Measurements from ENCODE around the gene SH3D19. TPM values are rescaled to one million over a fixed set of nuclear protein-coding genes. Genes with fewer than 3 reads are reported as not detected.

SH3D19 gene
- total RNA-seq, 1 donor from 2014 or later = 121 TPM

GRCh38 chr4:151344948-151345347 lies 19.5 kb upstream of the SH3D19 start:
- DNase-seq = no peak
- TF ChIP-seq, protein P1, sequence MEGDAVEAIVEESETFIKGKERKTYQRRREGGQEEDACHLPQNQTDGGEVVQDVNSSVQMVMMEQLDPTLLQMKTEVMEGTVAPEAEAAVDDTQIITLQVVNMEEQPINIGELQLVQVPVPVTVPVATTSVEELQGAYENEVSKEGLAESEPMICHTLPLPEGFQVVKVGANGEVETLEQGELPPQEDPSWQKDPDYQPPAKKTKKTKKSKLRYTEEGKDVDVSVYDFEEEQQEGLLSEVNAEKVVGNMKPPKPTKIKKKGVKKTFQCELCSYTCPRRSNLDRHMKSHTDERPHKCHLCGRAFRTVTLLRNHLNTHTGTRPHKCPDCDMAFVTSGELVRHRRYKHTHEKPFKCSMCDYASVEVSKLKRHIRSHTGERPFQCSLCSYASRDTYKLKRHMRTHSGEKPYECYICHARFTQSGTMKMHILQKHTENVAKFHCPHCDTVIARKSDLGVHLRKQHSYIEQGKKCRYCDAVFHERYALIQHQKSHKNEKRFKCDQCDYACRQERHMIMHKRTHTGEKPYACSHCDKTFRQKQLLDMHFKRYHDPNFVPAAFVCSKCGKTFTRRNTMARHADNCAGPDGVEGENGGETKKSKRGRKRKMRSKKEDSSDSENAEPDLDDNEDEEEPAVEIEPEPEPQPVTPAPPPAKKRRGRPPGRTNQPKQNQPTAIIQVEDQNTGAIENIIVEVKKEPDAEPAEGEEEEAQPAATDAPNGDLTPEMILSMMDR (IDR thresholded peaks at IDR 0.05; ENCODE audit: borderline replicate concordance) = no peak
- Histone ChIP-seq H3K4me1 (no peaks in the 10 kb centered on the region), H3K9me3 (replicated peaks) (no peaks in the 10 kb centered on the region), H3K27me3 (ENCODE audit: low read depth) (no peaks in the 10 kb centered on the region), H3K4me3 (no peak overlapping the region), H3K36me3 (no peaks in the 10 kb centered on the region), H3K27ac (replicated peaks) (no peak overlapping the region)
- intact Hi-C loops (cut with micrococcal nuclease) = no loop called here

- no peak for DNase-seq
- TF ChIP-seq, protein P1 (IDR thresholded peaks at IDR 0.05; ENCODE audit: borderline replicate concordance) = no peak
- Histone ChIP-seq H3K36me3 (no peaks in the 10 kb centered on the region), H3K4me1 (no peaks in the 10 kb centered on the region), H3K27me3 (ENCODE audit: low read depth) (no peaks in the 10 kb centered on the region), H3K4me3 (no peak overlapping the region), H3K9me3 (replicated peaks) (no peaks in the 10 kb centered on the region), H3K27ac (replicated peaks) (no peak overlapping the region)
- intact Hi-C loops (cut with micrococcal nuclease) = no loop called here
These were observed 15.5 kb upstream of the SH3D19 start for GRCh38 chr4:151340751-151341385.

DNA sequence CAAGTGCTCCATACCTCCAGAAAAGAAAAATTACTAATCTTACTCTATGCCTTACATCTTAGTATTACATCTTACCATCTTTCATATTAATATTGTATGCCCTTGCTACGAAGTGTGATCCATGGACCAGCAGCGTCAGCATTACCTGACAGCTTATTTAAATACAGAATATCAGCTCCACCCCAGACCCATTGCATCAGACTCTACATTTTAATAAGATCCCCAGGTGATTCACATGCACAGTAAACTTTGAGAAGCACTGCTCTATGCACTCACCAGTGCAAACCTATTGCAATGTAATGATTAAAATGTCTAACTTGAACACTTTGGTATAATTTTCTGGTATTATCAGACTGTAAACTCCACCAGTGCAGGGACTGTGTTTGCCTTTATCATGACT lies 14.1 kb upstream of the SH3D19 start:
- no peaks in the 10 kb centered on the region for H3K36me3 ChIP-seq
- no peaks in the 10 kb centered on the region for H3K27me3 ChIP-seq (ENCODE audit: low read depth)
- H3K4me1 ChIP-seq = no peaks in the 10 kb centered on the region
- H3K9me3 ChIP-seq (replicated peaks) = no peaks in the 10 kb centered on the region
- no peak overlapping the region for H3K27ac ChIP-seq (replicated peaks)
- H3K4me3 ChIP-seq = no peak overlapping the region
- no peak for DNase-seq
- intact Hi-C loops (cut with micrococcal nuclease) = no loop called here
- TF ChIP-seq, protein P1 (IDR thresholded peaks at IDR 0.05; ENCODE audit: borderline replicate concordance) = no peak

GRCh38 chr4:151331276-151332042 lies 6.1 kb upstream of the SH3D19 start:
- intact Hi-C loops (cut with micrococcal nuclease) = no loop called here
- no peaks in the 10 kb centered on the region for H3K9me3 ChIP-seq (replicated peaks)
- H3K27ac ChIP-seq (replicated peaks) = no peak overlapping the region

GRCh38 chr4:151329217-151330007 lies 4.0 kb upstream of the SH3D19 start:
- intact Hi-C loops (cut with micrococcal nuclease) = no loop called here
- Histone ChIP-seq H3K27me3 (ENCODE audit: low read depth) (no peaks in the 10 kb centered on the region), H3K36me3 (no peaks in the 10 kb centered on the region), H3K27ac (replicated peaks) (no peak overlapping the region), H3K4me3 (no peak overlapping the region), H3K9me3 (replicated peaks) (no peaks in the 10 kb centered on the region), H3K4me1 (peaks cover 18% of the 10 kb centered on the region)
- no peak for DNase-seq
- TF ChIP-seq, protein P1 (IDR thresholded peaks at IDR 0.05; ENCODE audit: borderline replicate concordance) = no peak

More at GRCh38 chr4:151331276-151332042, 6.1 kb upstream of the SH3D19 start:
- H3K36me3 ChIP-seq = no peaks in the 10 kb centered on the region
- H3K4me3 ChIP-seq = no peak overlapping the region
- no peaks in the 10 kb centered on the region for H3K4me1 ChIP-seq
- TF ChIP-seq, protein P1 (IDR thresholded peaks at IDR 0.05; ENCODE audit: borderline replicate concordance) = no peak
- no peaks in the 10 kb centered on the region for H3K27me3 ChIP-seq (ENCODE audit: low read depth)
- DNase-seq = no peak
